ENCODE measurements around the gene PCOLCE2.

Gene PCOLCE2

DNA sequence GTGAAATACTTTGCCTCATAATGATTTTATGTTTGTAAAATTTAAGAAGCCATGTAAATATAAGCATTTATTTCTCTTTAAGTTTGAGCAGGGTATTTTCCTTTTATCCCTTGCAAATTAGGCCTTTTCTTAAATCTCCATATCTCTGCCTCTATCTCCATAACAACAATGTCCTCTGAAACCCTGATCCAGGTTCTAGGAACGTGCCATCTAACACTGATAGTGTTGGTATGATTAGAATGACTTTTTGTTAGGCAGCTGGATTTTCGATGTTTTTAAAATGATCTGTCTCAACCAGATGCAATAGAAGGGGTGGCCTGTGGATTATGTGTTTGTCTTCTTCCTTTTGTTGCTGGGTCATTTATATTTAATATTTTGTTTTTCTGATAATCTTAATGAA, 87.1 kb downstream of the PCOLCE2 start:
- Histone ChIP-seq H2BK12ac (ENCODE audit: low read length) (no peak overlapping the region), H3K4me1 (ENCODE audit: control insufficient read depth in 2 of 2, insufficient read depth in 1 of 2, low read depth in 1 of 2, low read length in 2 of 2) (no peaks in the 10 kb centered on the region), H3K27ac (replicated peaks; ENCODE audit: low read length) (no peak overlapping the region), H3K18ac (ENCODE audit: low read length) (no peak overlapping the region), H3K36me3 (replicated peaks in 1 of 2; ENCODE audit: control insufficient read depth in 2 of 2, insufficient read depth in 2 of 2, low read length in 2 of 2) (peaks cover 0 to 26% of the 10 kb centered on the region in 2 donors), H3K9me3 (replicated peaks in 1 of 2; ENCODE audit: control insufficient read depth in 2 of 2, insufficient read depth in 1 of 2, low read depth in 1 of 2, low read length in 2 of 2) (no peaks in the 10 kb centered on the region), H3K4ac (ENCODE audit: low read length) (no peak overlapping the region), H3K27me3 (ENCODE audit: control insufficient read depth in 3 of 3, insufficient read depth in 3 of 3, low read depth in 1 of 3, low read length in 3 of 3) (no peaks in the 10 kb centered on the region), H2AK5ac (ENCODE audit: low read depth, low read length) (no peak overlapping the region), H3K4me3 (ENCODE audit: low read length in 2 of 2) (no peak overlapping the region), H2BK120ac (ENCODE audit: low read depth, low read length) (no peak overlapping the region), H2BK5ac (ENCODE audit: low read length) (no peak overlapping the region), H4K91ac (ENCODE audit: low read depth, low read length, poor library complexity) (no peak overlapping the region), H3K9ac (ENCODE audit: low read depth, low read length, poor library complexity) (no peak overlapping the region), H3K14ac (ENCODE audit: low read length) (no peak overlapping the region), H3K23ac (ENCODE audit: low read depth, low read length, poor library complexity) (no peak overlapping the region), H3K79me1 (ENCODE audit: low read depth, low read length) (no peaks in the 10 kb centered on the region), H2BK15ac (ENCODE audit: low read length) (no peak overlapping the region), H3K4me2 (ENCODE audit: insufficient read depth, low read length, poor library complexity, severe bottlenecking) (no peak overlapping the region), H2AFZ (ENCODE audit: low read length) (no peak overlapping the region), H4K8ac (ENCODE audit: low read depth, low read length) (no peak overlapping the region)
- no CpG with 5 or more reads among the region's 2 CpGs for WGBS, 2 donors (ENCODE audit: extremely low coverage in 2 of 2, insufficient read length in 2 of 2, insufficient replicate concordance in 1 of 2)
- DNase-seq (ENCODE audit: low spot score), result no peak

DNA sequence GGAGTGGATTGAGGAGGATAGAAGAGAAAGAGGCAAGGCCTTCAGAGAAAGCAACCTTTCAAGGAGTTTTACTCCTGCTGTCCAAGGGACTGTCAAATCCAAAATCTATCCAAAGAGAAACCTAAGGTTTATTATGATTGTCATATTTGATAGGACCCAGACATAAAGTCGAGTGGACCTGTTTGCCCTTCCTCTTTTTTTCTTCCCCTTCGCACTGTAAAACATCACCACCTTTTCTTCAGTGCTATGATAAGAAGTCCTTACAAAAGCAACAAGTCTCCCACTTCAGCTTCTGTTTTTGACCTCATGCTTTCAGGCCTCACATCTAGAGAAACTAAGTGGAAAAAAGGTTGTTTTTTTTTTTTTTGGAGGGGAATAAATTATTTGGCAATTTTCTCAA, 92.1 kb downstream of the PCOLCE2 start:
- Histone ChIP-seq H2BK12ac (ENCODE audit: low read length) (no peak overlapping the region), H3K23ac (ENCODE audit: low read depth, low read length, poor library complexity) (no peak overlapping the region), H2BK15ac (ENCODE audit: low read length) (no peak overlapping the region), H2AFZ (ENCODE audit: low read length) (no peak overlapping the region), H3K79me1 (ENCODE audit: low read depth, low read length) (no peaks in the 10 kb centered on the region), H3K9me3 (replicated peaks in 1 of 2; ENCODE audit: control insufficient read depth in 2 of 2, insufficient read depth in 1 of 2, low read depth in 1 of 2, low read length in 2 of 2) (no peaks in the 10 kb centered on the region), H3K9ac (ENCODE audit: low read depth, low read length, poor library complexity) (no peak overlapping the region), H3K14ac (ENCODE audit: low read length) (no peak overlapping the region), H3K4ac (ENCODE audit: low read length) (no peak overlapping the region), H3K36me3 (replicated peaks in 1 of 2; ENCODE audit: control insufficient read depth in 2 of 2, insufficient read depth in 2 of 2, low read length in 2 of 2) (peaks cover 0 to 8% of the 10 kb centered on the region in 2 donors), H3K4me2 (ENCODE audit: insufficient read depth, low read length, poor library complexity, severe bottlenecking) (no peak overlapping the region), H3K4me1 (ENCODE audit: control insufficient read depth in 2 of 2, insufficient read depth in 1 of 2, low read depth in 1 of 2, low read length in 2 of 2) (no peaks in the 10 kb centered on the region), H3K27ac (replicated peaks; ENCODE audit: low read length) (no peak overlapping the region), H4K91ac (ENCODE audit: low read depth, low read length, poor library complexity) (no peak overlapping the region), H2BK120ac (ENCODE audit: low read depth, low read length) (no peak overlapping the region), H2AK5ac (ENCODE audit: low read depth, low read length) (no peak overlapping the region), H3K18ac (ENCODE audit: low read length) (no peak overlapping the region), H2BK5ac (ENCODE audit: low read length) (no peak overlapping the region), H4K8ac (ENCODE audit: low read depth, low read length) (no peak overlapping the region), H3K4me3 (ENCODE audit: low read length in 2 of 2) (no peak overlapping the region), H3K27me3 (ENCODE audit: control insufficient read depth in 3 of 3, insufficient read depth in 3 of 3, low read depth in 1 of 3, low read length in 3 of 3) (no peaks in the 10 kb centered on the region)
- no CpG with 5 or more reads among the region's 2 CpGs for WGBS, 2 donors (ENCODE audit: extremely low coverage in 2 of 2, insufficient read length in 2 of 2, insufficient replicate concordance in 1 of 2)
- no peak for DNase-seq (ENCODE audit: low spot score)

DNA sequence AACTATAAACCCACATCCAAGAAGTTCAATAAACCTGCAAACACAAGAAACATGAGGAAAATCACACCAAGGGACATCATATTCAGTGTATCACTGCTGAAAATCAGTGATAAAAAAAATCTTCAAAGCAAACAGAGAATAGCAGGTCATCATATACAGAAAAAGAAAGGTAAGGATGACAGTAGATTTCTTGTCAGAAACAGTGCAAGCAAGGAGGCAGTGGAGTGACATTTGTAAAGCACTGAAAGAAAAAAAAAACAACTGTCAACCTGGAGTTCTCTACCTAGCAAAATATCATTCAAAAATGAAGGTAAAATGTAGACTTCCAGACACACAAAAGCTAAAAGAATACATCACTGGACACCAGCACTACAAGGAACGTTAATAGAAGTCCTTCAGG, 93.6 kb downstream of the PCOLCE2 start:
- Histone ChIP-seq H3K9ac (ENCODE audit: low read depth, low read length, poor library complexity) (no peak overlapping the region), H3K18ac (ENCODE audit: low read length) (no peak overlapping the region), H3K14ac (ENCODE audit: low read length) (no peak overlapping the region), H3K27ac (replicated peaks; ENCODE audit: low read length) (no peak overlapping the region), H2BK120ac (ENCODE audit: low read depth, low read length) (no peak overlapping the region), H4K91ac (ENCODE audit: low read depth, low read length, poor library complexity) (no peak overlapping the region), H2BK5ac (ENCODE audit: low read length) (no peak overlapping the region), H3K4ac (ENCODE audit: low read length) (no peak overlapping the region), H2BK12ac (ENCODE audit: low read length) (no peak overlapping the region), H3K9me3 (replicated peaks in 1 of 2; ENCODE audit: control insufficient read depth in 2 of 2, insufficient read depth in 1 of 2, low read depth in 1 of 2, low read length in 2 of 2) (no peaks in the 10 kb centered on the region), H2AK5ac (ENCODE audit: low read depth, low read length) (no peak overlapping the region), H3K79me1 (ENCODE audit: low read depth, low read length) (no peaks in the 10 kb centered on the region), H3K27me3 (ENCODE audit: control insufficient read depth in 3 of 3, insufficient read depth in 3 of 3, low read depth in 1 of 3, low read length in 3 of 3) (no peaks in the 10 kb centered on the region), H3K23ac (ENCODE audit: low read depth, low read length, poor library complexity) (no peak overlapping the region), H2BK15ac (ENCODE audit: low read length) (no peak overlapping the region), H3K4me2 (ENCODE audit: insufficient read depth, low read length, poor library complexity, severe bottlenecking) (no peak overlapping the region), H3K36me3 (replicated peaks in 1 of 2; ENCODE audit: control insufficient read depth in 2 of 2, insufficient read depth in 2 of 2, low read length in 2 of 2) (peaks cover 0 to 11% of the 10 kb centered on the region in 2 donors), H3K4me1 (ENCODE audit: control insufficient read depth in 2 of 2, insufficient read depth in 1 of 2, low read depth in 1 of 2, low read length in 2 of 2) (no peaks in the 10 kb centered on the region), H2AFZ (ENCODE audit: low read length) (no peak overlapping the region), H4K8ac (ENCODE audit: low read depth, low read length) (no peak overlapping the region), H3K4me3 (ENCODE audit: low read length in 2 of 2) (no peak overlapping the region)
- DNase-seq (ENCODE audit: low spot score), result no peak
- WGBS, 2 donors (ENCODE audit: extremely low coverage in 2 of 2, insufficient read length in 2 of 2, insufficient replicate concordance in 1 of 2), result no CpG with 5 or more reads among the region's 1 CpG

DNA sequence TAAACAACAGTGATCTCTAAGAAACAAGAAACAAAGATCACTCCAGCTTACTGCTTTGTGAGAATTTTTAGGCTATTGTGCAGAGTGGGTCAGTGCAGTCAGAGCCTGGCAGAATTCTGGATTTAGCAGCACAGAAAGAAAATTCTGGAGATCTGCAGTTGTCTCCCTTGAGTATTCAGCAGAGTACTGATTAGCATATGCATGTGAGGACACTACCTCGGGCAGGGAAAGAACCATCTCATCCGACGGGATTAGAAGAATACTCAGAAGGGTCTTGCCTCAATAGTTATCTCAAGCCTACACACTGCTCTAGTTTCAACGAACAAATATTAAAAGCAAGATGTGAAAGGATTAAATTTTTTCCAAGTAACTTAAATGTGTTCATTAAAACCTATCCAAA, 94.4 kb downstream of the PCOLCE2 start:
- Histone ChIP-seq H3K14ac (ENCODE audit: low read length) (no peak overlapping the region), H3K9me3 (replicated peaks in 1 of 2; ENCODE audit: control insufficient read depth in 2 of 2, insufficient read depth in 1 of 2, low read depth in 1 of 2, low read length in 2 of 2) (no peaks in the 10 kb centered on the region), H3K79me1 (ENCODE audit: low read depth, low read length) (no peaks in the 10 kb centered on the region), H2AK5ac (ENCODE audit: low read depth, low read length) (no peak overlapping the region), H3K9ac (ENCODE audit: low read depth, low read length, poor library complexity) (no peak overlapping the region), H3K4me1 (ENCODE audit: control insufficient read depth in 2 of 2, insufficient read depth in 1 of 2, low read depth in 1 of 2, low read length in 2 of 2) (no peaks in the 10 kb centered on the region), H2BK120ac (ENCODE audit: low read depth, low read length) (no peak overlapping the region), H2BK12ac (ENCODE audit: low read length) (no peak overlapping the region), H2AFZ (ENCODE audit: low read length) (no peak overlapping the region), H4K8ac (ENCODE audit: low read depth, low read length) (no peak overlapping the region), H2BK5ac (ENCODE audit: low read length) (no peak overlapping the region), H3K27ac (replicated peaks; ENCODE audit: low read length) (no peak overlapping the region), H3K4me2 (ENCODE audit: insufficient read depth, low read length, poor library complexity, severe bottlenecking) (no peak overlapping the region), H3K18ac (ENCODE audit: low read length) (no peak overlapping the region), H2BK15ac (ENCODE audit: low read length) (no peak overlapping the region), H3K27me3 (ENCODE audit: control insufficient read depth in 3 of 3, insufficient read depth in 3 of 3, low read depth in 1 of 3, low read length in 3 of 3) (no peaks in the 10 kb centered on the region), H3K4ac (ENCODE audit: low read length) (no peak overlapping the region), H3K4me3 (ENCODE audit: low read length in 2 of 2) (no peak overlapping the region), H4K91ac (ENCODE audit: low read depth, low read length, poor library complexity) (no peak overlapping the region), H3K23ac (ENCODE audit: low read depth, low read length, poor library complexity) (no peak overlapping the region), H3K36me3 (replicated peaks in 1 of 2; ENCODE audit: control insufficient read depth in 2 of 2, insufficient read depth in 2 of 2, low read length in 2 of 2) (peaks cover 0 to 11% of the 10 kb centered on the region in 2 donors)
- DNase-seq (ENCODE audit: low spot score), result no peak
- no CpG with 5 or more reads among the region's 4 CpGs for WGBS, 2 donors (ENCODE audit: extremely low coverage in 2 of 2, insufficient read length in 2 of 2, insufficient replicate concordance in 1 of 2)
